Measurements from ENCODE around the gene NEK8. TPM values are rescaled to one million over a fixed set of nuclear protein-coding genes. Genes with fewer than 3 reads are reported as not detected.

NEK8 gene
- total and polyA plus RNA-seq, 2 experiments from 2014 or later, result 5.0 to 13.6 TPM

- Histone ChIP-seq H3K4me1 (ENCODE audit: low read depth) (no peaks in the 10 kb centered on the region), H3K27ac (no peak overlapping the region), H3K27me3 (no peaks in the 10 kb centered on the region), H3K36me3 (peaks cover 24% of the 10 kb centered on the region), H3K9me3 (ENCODE audit: low read depth) (no peaks in the 10 kb centered on the region), H3K4me3 (no peak overlapping the region)
- DNase-seq (ENCODE audit: low read depth in 1 of 2, low spot score in 1 of 2), result no peak
- no peak for TF ChIP-seq CTCF (IDR thresholded peaks at IDR 0.05; ENCODE audit: low read depth, low read length)
These were observed 23.2 kb downstream of the NEK8 start for GRCh38 chr17:28751600-28752366.

GRCh38 chr17:28755486-28755885, 26.9 kb downstream of the NEK8 start:
- Histone ChIP-seq H3K27ac (no peak overlapping the region), H3K9me3 (ENCODE audit: low read depth) (no peaks in the 10 kb centered on the region), H3K36me3 (peaks cover 16% of the 10 kb centered on the region), H3K4me1 (ENCODE audit: low read depth) (no peaks in the 10 kb centered on the region), H3K27me3 (no peaks in the 10 kb centered on the region), H3K4me3 (no peak overlapping the region)
- TF ChIP-seq CTCF (IDR thresholded peaks at IDR 0.05; ENCODE audit: low read depth, low read length), result no peak
- DNase-seq (ENCODE audit: low read depth in 1 of 2, low spot score in 1 of 2), result no peak

- no peak overlapping the region for H3K4me3 ChIP-seq
- peaks cover 16% of the 10 kb centered on the region for H3K36me3 ChIP-seq
- no peaks in the 10 kb centered on the region for H3K9me3 ChIP-seq (ENCODE audit: low read depth)
- no peak for TF ChIP-seq CTCF (IDR thresholded peaks at IDR 0.05; ENCODE audit: low read depth, low read length)
- H3K27me3 ChIP-seq, result no peaks in the 10 kb centered on the region
- H3K4me1 ChIP-seq (ENCODE audit: low read depth), result no peaks in the 10 kb centered on the region
- H3K27ac ChIP-seq, result no peak overlapping the region
- no peak for DNase-seq (ENCODE audit: low read depth in 1 of 2, low spot score in 1 of 2)
These were observed 27.6 kb downstream of the NEK8 start for GRCh38 chr17:28756049-28756804.

GRCh38 chr17:28758411-28759121, 30.0 kb downstream of the NEK8 start:
- no peaks in the 10 kb centered on the region for H3K9me3 ChIP-seq (ENCODE audit: low read depth)
- H3K36me3 ChIP-seq, result peaks cover 16% of the 10 kb centered on the region
- no peaks in the 10 kb centered on the region for H3K4me1 ChIP-seq (ENCODE audit: low read depth)
- TF ChIP-seq CTCF (IDR thresholded peaks at IDR 0.05; ENCODE audit: low read depth, low read length), result no peak
- H3K27me3 ChIP-seq, result no peaks in the 10 kb centered on the region
- H3K4me3 ChIP-seq, result no peak overlapping the region
- no peak for DNase-seq (ENCODE audit: low read depth in 1 of 2, low spot score in 1 of 2)
- no peak overlapping the region for H3K27ac ChIP-seq

- peaks cover 16% of the 10 kb centered on the region for H3K36me3 ChIP-seq
- H3K4me3 ChIP-seq, result no peak overlapping the region
- no peak for DNase-seq (ENCODE audit: low read depth in 1 of 2, low spot score in 1 of 2)
- H3K9me3 ChIP-seq (ENCODE audit: low read depth), result no peaks in the 10 kb centered on the region
- no peaks in the 10 kb centered on the region for H3K27me3 ChIP-seq
- H3K4me1 ChIP-seq (ENCODE audit: low read depth), result no peaks in the 10 kb centered on the region
- no peak for TF ChIP-seq CTCF (IDR thresholded peaks at IDR 0.05; ENCODE audit: low read depth, low read length)
- H3K27ac ChIP-seq, result no peak overlapping the region
These were observed 30.8 kb downstream of the NEK8 start for GRCh38 chr17:28759256-28759865.
